Gastroesophageal sphincter (tissue), 3 donors: ENCODE results near the gene PRCP.

ENCODE experiments used
- CTCF ChIP-seq, 4 experiments: fragments of 200-600 bp in 2 of 4; fragments of 450-650 bp in 2 of 4; sonication (generic) in 1 of 4; IDR thresholded peaks; one replicate each; pipeline ENCODE4 v1.5.1; 2017 to 2019; ENCODE audit warnings: antibody characterized with exemption in 4 of 4, mild to moderate bottlenecking in 2 of 4, moderate library complexity in 2 of 4
- POLR2A ChIP-seq, 2 donors: fragments of 450-650 bp; IDR thresholded peaks; one replicate each; pipeline ENCODE4 v1.6.1; 2017; ENCODE audit warnings: antibody characterized with exemption in 2 of 2, mild to moderate bottlenecking in 2 of 2, moderate library complexity in 1 of 2
- POLR2AphosphoS5 ChIP-seq: sonication (generic); formaldehyde crosslinking; IDR thresholded peaks from one replicate; pipeline ENCODE4 v1.6.1; 2017; ENCODE audit warnings: antibody characterized with exemption

GRCh38 chr11:82859750-82860149, 40.5 kb downstream of the PRCP start:
- TF ChIP-seq CTCF (IDR thresholded peaks at IDR 0.05) = no peak
- no peak for TF ChIP-seq POLR2AphosphoS5
- TF ChIP-seq POLR2A (IDR thresholded peaks at IDR 0.05) = no peak
